GM19035 (cell line): ENCODE measurements around the gene CTRB2.

Experiments
- ATAC-seq: cut with Tn5 transposase; IDR thresholded peaks from one replicate; pipeline ENCODE4 v1.9.1; 2021; ENCODE audit not compliant: unreplicated experiment

CTRB2 gene

GRCh38 chr16:75175074-75175473 lies 31.9 kb downstream of the CTRB2 start:
- ATAC-seq = no peak

GRCh38 chr16:75172578-75172977 lies 34.4 kb downstream of the CTRB2 start:
- ATAC-seq = no peak

GRCh38 chr16:75169899-75170405 lies 37.0 kb downstream of the CTRB2 start:
- no peak for ATAC-seq

GRCh38 chr16:75160386-75160785 lies 46.6 kb downstream of the CTRB2 start:
- ATAC-seq = no peak
